Measurements from ENCODE around the gene PDX1.

GRCh38 chr13:27917121-27917947 is 2.5 kb upstream of the PDX1 start:
- TF ChIP-seq POLR2A (IDR thresholded peaks at IDR 0.05) (no peak), CTCF (IDR thresholded peaks at IDR 0.05) (no peak)
